H9 (cell line): ENCODE data around the gene ZSWIM1. TPM values are rescaled to one million over a fixed set of nuclear protein-coding genes. Genes with fewer than 3 reads are reported as not detected.

Experiments used
- DNase-seq: peaks from one replicate; pipeline ENCODE4 v3.0.0-alpha.2; 2017
- H2AFZ ChIP-seq: one replicate; pipeline ENCODE4 v1.6.1; 2013; ENCODE audit warnings: mild to moderate bottlenecking, low read length, control low read depth, moderate library complexity
- H2AK5ac ChIP-seq: 2 replicates; pipeline ENCODE4 v1.6.1; 2013; ENCODE audit warnings: low read length, control low read depth, mixed read lengths; ENCODE audit not compliant: insufficient read length
- H2BK120ac ChIP-seq: one replicate; pipeline ENCODE4 v1.6.1; 2013; ENCODE audit warnings: low read depth, mild to moderate bottlenecking, low read length, control low read depth, inconsistent platforms; ENCODE audit not compliant: poor library complexity, severe bottlenecking
- H2BK12ac ChIP-seq: 2 replicates; pipeline ENCODE4 v1.6.1; 2013; ENCODE audit warnings: low read length, control low read depth, mixed read lengths, low read depth; ENCODE audit not compliant: insufficient read length
- H2BK15ac ChIP-seq: 2 replicates; pipeline ENCODE4 v1.6.1; 2013; ENCODE audit warnings: low read depth, low read length, control low read depth
- H2BK20ac ChIP-seq: one replicate; pipeline ENCODE4 v1.6.1; 2013; ENCODE audit warnings: low read depth, mild to moderate bottlenecking, low read length, control low read depth, inconsistent platforms; ENCODE audit not compliant: poor library complexity, severe bottlenecking
- H2BK5ac ChIP-seq: 2 replicates; pipeline ENCODE4 v1.6.1; 2013; ENCODE audit warnings: low read length, control low read depth, mixed read lengths; ENCODE audit not compliant: insufficient read length
- H3K14ac ChIP-seq: 2 replicates; pipeline ENCODE4 v1.6.1; 2013; ENCODE audit warnings: low read length, control low read depth; ENCODE audit not compliant: insufficient read depth
- H3K18ac ChIP-seq: 2 replicates; pipeline ENCODE4 v1.6.1; 2013; ENCODE audit warnings: low read depth, mild to moderate bottlenecking, mixed read lengths, low read length, control low read depth; ENCODE audit not compliant: insufficient read length
- H3K23ac ChIP-seq: 2 replicates; pipeline ENCODE4 v1.6.1; 2013; ENCODE audit warnings: low read length, control low read depth, mixed read lengths, low read depth; ENCODE audit not compliant: insufficient read length
- H3K23me2 ChIP-seq: 2 replicates; pipeline ENCODE4 v1.6.1; 2013; ENCODE audit warnings: low read depth, mild to moderate bottlenecking, mixed read lengths, low read length, control low read depth; ENCODE audit not compliant: insufficient read length, poor library complexity, severe bottlenecking
- H3K27ac ChIP-seq: 2 replicates; pipeline ENCODE4 v1.5.1; 2013; ENCODE audit warnings: low read length, control low read depth, mixed read lengths, low read depth; ENCODE audit not compliant: insufficient read length
- H3K27me3 ChIP-seq: 2 replicates; pipeline ENCODE4 v1.6.1; 2013; ENCODE audit warnings: low read length, control low read depth, inconsistent platforms; ENCODE audit not compliant: insufficient read depth
- H3K4ac ChIP-seq: 2 replicates; pipeline ENCODE4 v1.6.1; 2013; ENCODE audit warnings: low read depth, mild to moderate bottlenecking, control low read depth, inconsistent platforms, low read length, moderate library complexity
- H3K4me1 ChIP-seq: 2 replicates; pipeline ENCODE4 v1.6.1; 2013; ENCODE audit warnings: low read length, control low read depth, inconsistent platforms; ENCODE audit not compliant: insufficient read depth
- H3K4me2 ChIP-seq: 2 replicates; pipeline ENCODE4 v1.6.1; 2013; ENCODE audit warnings: low read length, control low read depth, mixed read lengths; ENCODE audit not compliant: insufficient read length, insufficient read depth
- H3K56ac ChIP-seq: 2 replicates; pipeline ENCODE4 v1.6.1; 2013; ENCODE audit warnings: low read depth, mild to moderate bottlenecking, mixed read lengths, low read length, control low read depth; ENCODE audit not compliant: insufficient read length
- H3K79me1 ChIP-seq: 2 replicates; pipeline ENCODE4 v1.6.1; 2013; ENCODE audit warnings: low read depth, mild to moderate bottlenecking, moderate library complexity, low read length, control low read depth, inconsistent platforms; ENCODE audit not compliant: insufficient read depth, poor library complexity, severe bottlenecking
- H3K79me2 ChIP-seq: 2 replicates; pipeline ENCODE4 v1.6.1; 2013; ENCODE audit warnings: low read length, control low read depth, inconsistent platforms; ENCODE audit not compliant: insufficient read depth
- H3K9ac ChIP-seq: 2 replicates; pipeline ENCODE4 v1.6.1; 2013; ENCODE audit warnings: low read length, control low read depth, mixed read lengths; ENCODE audit not compliant: insufficient read length; ENCODE audit errors: extremely low read depth
- H3K9me3 ChIP-seq: one replicate; pipeline ENCODE4 v1.6.1; 2013; ENCODE audit warnings: low read depth, low read length, inconsistent platforms; ENCODE audit not compliant: control insufficient read depth
- H3T11ph ChIP-seq: one replicate; pipeline ENCODE4 v1.6.1; 2013; ENCODE audit warnings: mild to moderate bottlenecking, low read length, control low read depth, inconsistent platforms
- H4K20me1 ChIP-seq: one replicate; pipeline ENCODE4 v1.6.1; 2013; ENCODE audit not compliant: control insufficient read depth, insufficient read length, insufficient read depth
- H4K5ac ChIP-seq: 2 replicates; pipeline ENCODE4 v1.6.1; 2013; ENCODE audit warnings: low read depth, mild to moderate bottlenecking, mixed read lengths, low read length, control low read depth; ENCODE audit not compliant: insufficient read length
- H4K8ac ChIP-seq: replicated peaks from 2 replicates; pipeline ENCODE4 v1.6.1; 2013; ENCODE audit warnings: low read length, control low read depth, mixed read lengths, low read depth; ENCODE audit not compliant: insufficient read length
- H4K91ac ChIP-seq: 2 replicates; pipeline ENCODE4 v1.6.1; 2013; ENCODE audit warnings: low read depth, mild to moderate bottlenecking, moderate library complexity, mixed read lengths, low read length, control low read depth; ENCODE audit not compliant: insufficient read length
- H3K27ac Mint-ChIP-seq, 3 experiments: 2 replicates in 2 of 3; 3 replicates in 1 of 3; pipeline ENCODE4 v1.8.0; 2020 to 2021; ENCODE audit warnings: mixed read lengths in 3 of 3, mild to moderate bottlenecking in 1 of 3, moderate library complexity in 1 of 3
- H3K27me3 Mint-ChIP-seq: 2 replicates; pipeline ENCODE4 v1.8.0; 2021; ENCODE audit warnings: low read depth, mild to moderate bottlenecking, moderate library complexity, mixed read lengths
- H3K36me3 Mint-ChIP-seq, 3 experiments: 2 replicates in 2 of 3; 3 replicates in 1 of 3; pipeline ENCODE4 v1.8.0; 2020 to 2021; ENCODE audit warnings: low read depth in 3 of 3, mixed read lengths in 3 of 3; ENCODE audit not compliant: insufficient read depth in 1 of 3
- H3K4me1 Mint-ChIP-seq, 2 experiments: 2 replicates each; pipeline ENCODE4 v1.8.0; 2020; ENCODE audit warnings: mixed read lengths in 2 of 2
- H3K4me3 Mint-ChIP-seq, 2 experiments: 2 replicates in 1 of 2; 3 replicates in 1 of 2; pipeline ENCODE4 v1.8.0; 2020 to 2021; ENCODE audit warnings: mild to moderate bottlenecking in 2 of 2, mixed read lengths in 2 of 2, moderate library complexity in 1 of 2
- H3K9me3 Mint-ChIP-seq, 2 experiments: 2 replicates in 1 of 2; 3 replicates in 1 of 2; pipeline ENCODE4 v1.8.0; 2020; ENCODE audit warnings: mild to moderate bottlenecking in 2 of 2, mixed read lengths in 2 of 2, moderate library complexity in 1 of 2
- WGBS: extraction: QIAGEN DNeasy Blood & Tissue Kit; methylation state at CpG from one replicate; pipeline ENCODE4 v1.1.7; 2013; ENCODE audit warnings: missing lambda C conversion rate, low lambda C conversion rate, mixed read lengths; ENCODE audit not compliant: insufficient read length; ENCODE audit errors: extremely low coverage; 5-methylcytosine and 5-hydroxymethylcytosine counted together
- total RNA-seq: library from RNA; stranded (reverse); gene quantifications from 2 replicates; pipeline ENCODE4 v1.2.1, GENCODE V29; 2021
- TF ChIP-seq, protein P1 (sequence below): fragments of 200-600 bp; sonication (generic); conservative IDR thresholded peaks from 3 replicates; pipeline ENCODE4 v1.8.0; 2021; ENCODE audit warnings: antibody characterized with exemption, mild to moderate bottlenecking

The ZSWIM1 gene
- total RNA-seq, 1 experiment from 2014 or later = 13.0 TPM

- no peaks in the 10 kb centered on the region for H3K27me3 Mint-ChIP-seq
- H3K36me3 Mint-ChIP-seq = peaks cover 7 to 63% (median 46%) of the 10 kb centered on the region in 3 experiments
- peaks cover 2 to 3% of the 10 kb centered on the region in 2 experiments; a peak in 2 of 4 replicates for H3K4me1 Mint-ChIP-seq
- no peak overlapping the region for H2BK15ac ChIP-seq
- H4K8ac ChIP-seq = no peak overlapping the region
- H2BK12ac ChIP-seq = no peak overlapping the region
- no peak overlapping the region for H4K5ac ChIP-seq
- H3K9ac ChIP-seq = no peak overlapping the region
- H2AK5ac ChIP-seq = no peak overlapping the region
- no peak overlapping the region for H3K18ac ChIP-seq
- H2BK120ac ChIP-seq = no peak overlapping the region
- WGBS = no CpG with 5 or more reads among the region's 25 CpGs
- H3T11ph ChIP-seq = no peak overlapping the region
- H3K27ac ChIP-seq = no peak overlapping the region
- no peak overlapping the region for H3K4ac ChIP-seq
- H3K79me2 ChIP-seq = no peaks in the 10 kb centered on the region
- no peak overlapping the region for H3K4me2 ChIP-seq
- no peak overlapping the region for H2BK20ac ChIP-seq
- no peak overlapping the region for H2AFZ ChIP-seq
- H3K23ac ChIP-seq = no peak overlapping the region
- no peak overlapping the region for H3K4me3 Mint-ChIP-seq
- DNase-seq = no peak
- H3K9me3 ChIP-seq = no peaks in the 10 kb centered on the region
- H3K23me2 ChIP-seq = peaks cover 3% of the 10 kb centered on the region
- no peaks in the 10 kb centered on the region for H3K9me3 Mint-ChIP-seq
- no peaks in the 10 kb centered on the region for H4K20me1 ChIP-seq
- H3K79me1 ChIP-seq = no peaks in the 10 kb centered on the region
- no peaks in the 10 kb centered on the region for H3K27me3 ChIP-seq
- H3K56ac ChIP-seq = no peak overlapping the region
- TF ChIP-seq, protein P1, sequence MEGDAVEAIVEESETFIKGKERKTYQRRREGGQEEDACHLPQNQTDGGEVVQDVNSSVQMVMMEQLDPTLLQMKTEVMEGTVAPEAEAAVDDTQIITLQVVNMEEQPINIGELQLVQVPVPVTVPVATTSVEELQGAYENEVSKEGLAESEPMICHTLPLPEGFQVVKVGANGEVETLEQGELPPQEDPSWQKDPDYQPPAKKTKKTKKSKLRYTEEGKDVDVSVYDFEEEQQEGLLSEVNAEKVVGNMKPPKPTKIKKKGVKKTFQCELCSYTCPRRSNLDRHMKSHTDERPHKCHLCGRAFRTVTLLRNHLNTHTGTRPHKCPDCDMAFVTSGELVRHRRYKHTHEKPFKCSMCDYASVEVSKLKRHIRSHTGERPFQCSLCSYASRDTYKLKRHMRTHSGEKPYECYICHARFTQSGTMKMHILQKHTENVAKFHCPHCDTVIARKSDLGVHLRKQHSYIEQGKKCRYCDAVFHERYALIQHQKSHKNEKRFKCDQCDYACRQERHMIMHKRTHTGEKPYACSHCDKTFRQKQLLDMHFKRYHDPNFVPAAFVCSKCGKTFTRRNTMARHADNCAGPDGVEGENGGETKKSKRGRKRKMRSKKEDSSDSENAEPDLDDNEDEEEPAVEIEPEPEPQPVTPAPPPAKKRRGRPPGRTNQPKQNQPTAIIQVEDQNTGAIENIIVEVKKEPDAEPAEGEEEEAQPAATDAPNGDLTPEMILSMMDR = no peak
- no peaks in the 10 kb centered on the region for H3K4me1 ChIP-seq
- H4K91ac ChIP-seq = no peak overlapping the region
- no peak overlapping the region for H2BK5ac ChIP-seq
- no peak overlapping the region for H3K14ac ChIP-seq
- no peak overlapping the region; a peak in 1 of 7 replicates for H3K27ac Mint-ChIP-seq
Observed at GRCh38 chr20:45840700-45841198, 40.3 kb upstream of the ZSWIM1 start.
